Measurements from ENCODE around the gene ZNF780A. TPM values are rescaled to one million over a fixed set of nuclear protein-coding genes. Genes with fewer than 3 reads are reported as not detected.

Gene ZNF780A
- polyA plus RNA-seq, 1 experiment, result 4.2 TPM

DNA sequence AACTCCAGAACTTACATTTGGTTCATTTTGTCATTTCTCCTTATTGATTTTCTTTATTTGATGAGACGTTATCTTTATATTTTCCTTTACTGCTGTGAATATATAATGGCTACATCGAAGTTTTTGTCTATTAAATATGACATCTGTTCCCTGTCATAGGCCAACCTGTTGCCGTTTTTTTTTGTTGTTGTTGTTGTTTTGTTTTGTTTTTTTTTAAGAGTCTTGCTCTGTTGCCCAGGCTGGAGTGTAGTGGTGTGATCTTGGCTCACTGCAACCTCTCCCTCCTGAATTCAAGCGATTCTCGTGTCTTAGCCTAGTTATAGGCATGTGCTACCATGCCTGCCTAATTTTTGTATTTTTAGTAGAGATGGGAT is 64.2 kb downstream of the ZNF780A start:
- no peak for DNase-seq (ENCODE audit: low read depth)
- no peaks in the 10 kb centered on the region for H3K36me3 ChIP-seq (ENCODE audit: control insufficient read depth, insufficient read depth, low read length)
- no peaks in the 10 kb centered on the region for H3K27me3 ChIP-seq (ENCODE audit: control insufficient read depth, insufficient read depth, low read length)
- no peak overlapping the region for H3K4me3 ChIP-seq (ENCODE audit: low read depth, low read length)
- ChIA-PET POLR2A (no interaction called here), CTCF (no interaction called here)
- TF ChIP-seq, protein P1, sequence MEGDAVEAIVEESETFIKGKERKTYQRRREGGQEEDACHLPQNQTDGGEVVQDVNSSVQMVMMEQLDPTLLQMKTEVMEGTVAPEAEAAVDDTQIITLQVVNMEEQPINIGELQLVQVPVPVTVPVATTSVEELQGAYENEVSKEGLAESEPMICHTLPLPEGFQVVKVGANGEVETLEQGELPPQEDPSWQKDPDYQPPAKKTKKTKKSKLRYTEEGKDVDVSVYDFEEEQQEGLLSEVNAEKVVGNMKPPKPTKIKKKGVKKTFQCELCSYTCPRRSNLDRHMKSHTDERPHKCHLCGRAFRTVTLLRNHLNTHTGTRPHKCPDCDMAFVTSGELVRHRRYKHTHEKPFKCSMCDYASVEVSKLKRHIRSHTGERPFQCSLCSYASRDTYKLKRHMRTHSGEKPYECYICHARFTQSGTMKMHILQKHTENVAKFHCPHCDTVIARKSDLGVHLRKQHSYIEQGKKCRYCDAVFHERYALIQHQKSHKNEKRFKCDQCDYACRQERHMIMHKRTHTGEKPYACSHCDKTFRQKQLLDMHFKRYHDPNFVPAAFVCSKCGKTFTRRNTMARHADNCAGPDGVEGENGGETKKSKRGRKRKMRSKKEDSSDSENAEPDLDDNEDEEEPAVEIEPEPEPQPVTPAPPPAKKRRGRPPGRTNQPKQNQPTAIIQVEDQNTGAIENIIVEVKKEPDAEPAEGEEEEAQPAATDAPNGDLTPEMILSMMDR (IDR thresholded peaks at IDR 0.05; ENCODE audit: insufficient read depth, low read depth, low read length), result no peak

DNA sequence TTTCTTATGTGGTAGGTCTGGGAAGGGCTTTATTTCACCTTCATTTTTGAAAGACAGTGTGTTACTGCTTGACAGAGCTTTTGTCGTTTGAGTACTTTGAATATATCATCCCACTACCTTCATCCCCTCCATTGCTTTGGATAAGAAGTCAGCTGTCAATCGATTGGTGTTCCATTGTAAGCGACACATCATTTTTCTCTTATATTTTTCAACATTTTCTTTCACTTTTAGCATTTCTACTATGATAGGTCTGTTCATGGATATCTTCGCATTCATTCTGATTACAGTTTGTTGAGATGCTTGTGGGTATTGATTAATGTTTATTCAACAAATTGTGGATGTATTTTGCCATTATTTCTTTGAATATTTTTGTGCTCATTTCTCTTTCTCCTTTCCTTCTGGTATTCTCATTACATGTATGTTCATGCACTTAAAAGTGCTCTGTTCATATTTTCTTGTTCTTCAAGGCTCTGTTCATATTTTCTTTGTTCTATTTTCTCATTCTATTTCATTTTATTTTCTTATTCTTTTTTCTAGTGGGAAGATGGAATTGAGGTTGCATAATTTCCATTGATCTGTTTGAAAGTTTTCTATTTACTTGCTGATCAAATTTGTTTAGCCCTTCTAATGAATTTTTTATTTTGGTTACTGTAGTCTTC is 64.7 kb downstream of the ZNF780A start:
- H3K36me3 ChIP-seq (ENCODE audit: control insufficient read depth, insufficient read depth, low read length), result no peaks in the 10 kb centered on the region
- no peak overlapping the region for H3K4me3 ChIP-seq (ENCODE audit: low read depth, low read length)
- no peaks in the 10 kb centered on the region for H3K27me3 ChIP-seq (ENCODE audit: control insufficient read depth, insufficient read depth, low read length)
- CTCF ChIA-PET, result no interaction called here
- DNase-seq (ENCODE audit: low read depth), result no peak
- TF ChIP-seq, protein P1 (IDR thresholded peaks at IDR 0.05; ENCODE audit: insufficient read depth, low read depth, low read length), result no peak
- POLR2A ChIA-PET, result no interaction called here

GRCh38 chr19:40023969-40024368 is 66.8 kb downstream of the ZNF780A start:
- ChIA-PET POLR2A (no interaction called here), CTCF (no interaction called here)
- Histone ChIP-seq H3K4me3 (ENCODE audit: low read depth, low read length) (no peak overlapping the region), H3K36me3 (ENCODE audit: control insufficient read depth, insufficient read depth, low read length) (no peaks in the 10 kb centered on the region), H3K27me3 (ENCODE audit: control insufficient read depth, insufficient read depth, low read length) (no peaks in the 10 kb centered on the region)
- no peak for DNase-seq (ENCODE audit: low read depth)
- TF ChIP-seq, protein P1 (IDR thresholded peaks at IDR 0.05; ENCODE audit: insufficient read depth, low read depth, low read length), result no peak

Other genes starting within 250 kb of the ZNF780A start
- gene FBL, start 244.6 kb downstream of the ZNF780A start, polyA plus RNA-seq (2011; rRNA removed), result 228 and 372 TPM in 2 replicates
- 0.01 TPM in 1 of 2 replicates, not detected in the other for gene FCGBP, start 156.3 kb downstream of the ZNF780A start, polyA plus RNA-seq (2011; rRNA removed)
- gene PSMC4, start 119.8 kb downstream of the ZNF780A start, polyA plus RNA-seq (2011; rRNA removed), result 71.5 and 105 TPM in 2 replicates
- gene ZNF546, start 93.9 kb downstream of the ZNF780A start, polyA plus RNA-seq (2011; rRNA removed), result 1.4 and 1.9 TPM in 2 replicates
- gene ZNF780B, start 34.7 kb downstream of the ZNF780A start, polyA plus RNA-seq (2011; rRNA removed), result 2.3 and 7.4 TPM in 2 replicates
- 3.6 and 3.7 TPM in 2 replicates for gene MAP3K10, start 100.5 kb upstream of the ZNF780A start, polyA plus RNA-seq (2011; rRNA removed)
- not detected in 2 replicates for gene TTC9B, start 127.4 kb upstream of the ZNF780A start, polyA plus RNA-seq (2011; rRNA removed)
- 0.06 and 0.17 TPM in 2 replicates for gene CCNP, start 135.7 kb upstream of the ZNF780A start, polyA plus RNA-seq (2011; rRNA removed)
- 113 and 162 TPM in 2 replicates for gene AKT2, start 194.4 kb upstream of the ZNF780A start, polyA plus RNA-seq (2011; rRNA removed)